ENCODE data around the gene COL1A2. TPM values are rescaled to one million over a fixed set of nuclear protein-coding genes. Genes with fewer than 3 reads are reported as not detected.

COL1A2 gene
- total RNA-seq, 1 experiment from 2014 or later, result 42.1 TPM

DNA sequence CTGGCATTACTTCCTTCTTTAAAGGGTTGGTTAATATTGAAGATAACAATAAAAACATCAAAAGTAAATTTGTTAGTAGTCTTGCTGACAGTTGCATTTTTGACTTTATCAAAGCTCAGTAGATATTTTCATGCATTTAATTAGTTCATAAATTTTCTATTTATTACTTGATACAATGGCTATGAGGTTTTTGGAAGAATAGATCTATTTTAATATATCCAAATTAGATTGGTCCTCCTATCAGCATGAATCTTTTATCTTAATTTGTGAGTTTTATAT lies 16.4 kb downstream of the COL1A2 start:
- H3K27ac Mint-ChIP-seq, result no peak overlapping the region

More for the DNA sequence above, 16.4 kb downstream of the COL1A2 start:
- no peak overlapping the region for H3K23ac ChIP-seq (ENCODE audit: insufficient read length, low read depth, low read length)
- H3K4ac ChIP-seq (ENCODE audit: low read depth, low read length), result no peak overlapping the region
- no peaks in the 10 kb centered on the region for H4K20me1 ChIP-seq (ENCODE audit: control insufficient read depth, insufficient read depth, insufficient read length)
- H2BK20ac ChIP-seq (ENCODE audit: low read depth, low read length, poor library complexity, severe bottlenecking), result no peak overlapping the region
- no peak overlapping the region for H2AK5ac ChIP-seq (ENCODE audit: insufficient read length, low read length)
- H3K18ac ChIP-seq (ENCODE audit: insufficient read length, low read depth, low read length), result no peak overlapping the region
- no peak overlapping the region for H2BK12ac ChIP-seq (ENCODE audit: insufficient read length, low read depth, low read length)
- no peaks in the 10 kb centered on the region for H3K23me2 ChIP-seq (ENCODE audit: insufficient read length, low read depth, low read length, poor library complexity, severe bottlenecking)
- H4K91ac ChIP-seq (ENCODE audit: insufficient read length, low read depth, low read length), result no peak overlapping the region
- Mint-ChIP-seq H3K4me3 (no peak overlapping the region), H3K27me3 (ENCODE audit: low read depth) (no peaks in the 10 kb centered on the region), H3K9me3 (no peaks in the 10 kb centered on the region), H3K4me1 (peaks cover 8 to 10% of the 10 kb centered on the region in 2 experiments), H3K36me3 (ENCODE audit: insufficient read depth in 1 of 3, low read depth in 3 of 3) (peaks cover 11 to 69% (median 38%) of the 10 kb centered on the region in 3 experiments; a peak in 6 of 7 replicates)
- H3K9me3 ChIP-seq (ENCODE audit: control insufficient read depth, low read depth, low read length), result no peaks in the 10 kb centered on the region
- no peak overlapping the region for H3T11ph ChIP-seq (ENCODE audit: low read length)
- H3K79me2 ChIP-seq (ENCODE audit: insufficient read depth, low read length), result no peaks in the 10 kb centered on the region
- H3K4me1 ChIP-seq (ENCODE audit: insufficient read depth, low read length), result peaks cover 3% of the 10 kb centered on the region; the same call in 1 of the 2 replicates
- H3K4me2 ChIP-seq (ENCODE audit: insufficient read depth, insufficient read length, low read length), result no peak overlapping the region
- H3K27ac ChIP-seq (ENCODE audit: insufficient read length, low read depth, low read length), result no peak overlapping the region
- no peak overlapping the region for H2AFZ ChIP-seq (ENCODE audit: low read length)
- no peak for TF ChIP-seq CTCF (conservative IDR thresholded peaks at IDR 0.05)
- no peak overlapping the region for H3K14ac ChIP-seq (ENCODE audit: insufficient read depth, low read length)
- H3K27me3 ChIP-seq (ENCODE audit: insufficient read depth, low read length), result no peaks in the 10 kb centered on the region
- no peak overlapping the region for H4K5ac ChIP-seq (ENCODE audit: insufficient read length, low read depth, low read length)
- no peak overlapping the region for H3K56ac ChIP-seq (ENCODE audit: insufficient read length, low read depth, low read length)
- DNase-seq, result no peak
- no peak overlapping the region for H2BK120ac ChIP-seq (ENCODE audit: low read depth, low read length, poor library complexity, severe bottlenecking)
- H2BK5ac ChIP-seq (ENCODE audit: insufficient read length, low read length), result no peak overlapping the region
- H3K9ac ChIP-seq (ENCODE audit: extremely low read depth, insufficient read length, low read length), result no peak overlapping the region
- H3K79me1 ChIP-seq (ENCODE audit: insufficient read depth, low read depth, low read length, poor library complexity, severe bottlenecking), result no peaks in the 10 kb centered on the region
- no peak overlapping the region for H2BK15ac ChIP-seq (ENCODE audit: low read depth, low read length)
- no peak overlapping the region for H4K8ac ChIP-seq (replicated peaks; ENCODE audit: insufficient read length, low read depth, low read length)

Data from H9 (cell line).